Spleen (tissue), 7 donors: ENCODE measurements around the gene CHRNA7.
"Not testable (repeated sequence)": the region's sequence is repeated elsewhere in the genome, so short reads cannot be mapped to it uniquely, and the experiment has no call there.

Experiments used
- POLR2AphosphoS5 ChIP-seq, 3 donors: sonication (generic); formaldehyde crosslinking; IDR thresholded peaks; one replicate each; pipeline ENCODE4 v1.5.1; 2017; ENCODE audit warnings: antibody characterized with exemption in 3 of 3
- TF ChIP-seq, protein P1 (sequence below), 11 experiments: fragments of 200-600 bp in 7 of 11; fragments of 450-650 bp in 4 of 11; sonication (generic) in 4 of 11; IDR thresholded peaks in 8 of 11; conservative IDR thresholded peaks in 3 of 11; 1 replicate in 7 of 11; 2 replicates in 4 of 11; pipeline versions ENCODE4 v1.4.0 to v1.8.0; 2016 to 2021; ENCODE audit warnings: antibody characterized with exemption in 11 of 11, inconsistent platforms in 4 of 11, mild to moderate bottlenecking in 1 of 11
- donor health status: DM: no; HTN: no; CAD: no; lungs with moderate emphysema.
- donor health status: DM: no; HTN: no; CAD: no.
- donor health status: DM: no; HTN: no; CAD: no.

DNA sequence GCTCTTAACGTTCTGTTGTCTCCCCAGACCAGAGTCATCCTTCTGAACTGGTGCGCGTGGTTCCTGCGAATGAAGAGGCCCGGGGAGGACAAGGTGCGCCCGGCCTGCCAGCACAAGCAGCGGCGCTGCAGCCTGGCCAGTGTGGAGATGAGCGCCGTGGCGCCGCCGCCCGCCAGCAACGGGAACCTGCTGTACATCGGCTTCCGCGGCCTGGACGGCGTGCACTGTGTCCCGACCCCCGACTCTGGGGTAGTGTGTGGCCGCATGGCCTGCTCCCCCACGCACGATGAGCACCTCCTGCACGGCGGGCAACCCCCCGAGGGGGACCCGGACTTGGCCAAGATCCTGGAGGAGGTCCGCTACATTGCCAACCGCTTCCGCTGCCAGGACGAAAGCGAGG is 137.6 kb downstream of the CHRNA7 start:
- TF ChIP-seq, protein P1, sequence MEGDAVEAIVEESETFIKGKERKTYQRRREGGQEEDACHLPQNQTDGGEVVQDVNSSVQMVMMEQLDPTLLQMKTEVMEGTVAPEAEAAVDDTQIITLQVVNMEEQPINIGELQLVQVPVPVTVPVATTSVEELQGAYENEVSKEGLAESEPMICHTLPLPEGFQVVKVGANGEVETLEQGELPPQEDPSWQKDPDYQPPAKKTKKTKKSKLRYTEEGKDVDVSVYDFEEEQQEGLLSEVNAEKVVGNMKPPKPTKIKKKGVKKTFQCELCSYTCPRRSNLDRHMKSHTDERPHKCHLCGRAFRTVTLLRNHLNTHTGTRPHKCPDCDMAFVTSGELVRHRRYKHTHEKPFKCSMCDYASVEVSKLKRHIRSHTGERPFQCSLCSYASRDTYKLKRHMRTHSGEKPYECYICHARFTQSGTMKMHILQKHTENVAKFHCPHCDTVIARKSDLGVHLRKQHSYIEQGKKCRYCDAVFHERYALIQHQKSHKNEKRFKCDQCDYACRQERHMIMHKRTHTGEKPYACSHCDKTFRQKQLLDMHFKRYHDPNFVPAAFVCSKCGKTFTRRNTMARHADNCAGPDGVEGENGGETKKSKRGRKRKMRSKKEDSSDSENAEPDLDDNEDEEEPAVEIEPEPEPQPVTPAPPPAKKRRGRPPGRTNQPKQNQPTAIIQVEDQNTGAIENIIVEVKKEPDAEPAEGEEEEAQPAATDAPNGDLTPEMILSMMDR (IDR thresholded peaks at IDR 0.05 in 8 of 11, conservative IDR thresholded peaks at IDR 0.05 in 3 of 11), result not testable (repeated sequence)
- not testable (repeated sequence) for TF ChIP-seq POLR2AphosphoS5 (IDR thresholded peaks at IDR 0.05)
